Activated T-cell treated with anti-CD3 and anti-CD28 coated beads for 4 hours (primary cell): ENCODE measurements around the gene B3GAT3.
"Not testable (repeated sequence)": the region's sequence is repeated elsewhere in the genome, so short reads cannot be mapped to it uniquely, and the experiment has no call there.

Experiments
- DNase-seq: peaks from one replicate; pipeline ENCODE4 v3.0.0-alpha.2; 2020

Gene B3GAT3

GRCh38 chr11:62645671-62645945 is 23.8 kb upstream of the B3GAT3 start:
- no peak for DNase-seq

GRCh38 chr11:62644220-62644619 is 22.4 kb upstream of the B3GAT3 start:
- no peak for DNase-seq

GRCh38 chr11:62632492-62632891 is 10.7 kb upstream of the B3GAT3 start:
- no peak for DNase-seq

- no peak for DNase-seq
Measured at GRCh38 chr11:62627713-62628112, 5.9 kb upstream of the B3GAT3 start.

GRCh38 chr11:62622476-62623089 is 797 bp upstream of the B3GAT3 start:
- no peak for DNase-seq

- DNase-seq = no peak
Measured at GRCh38 chr11:62621027-62621566, 689 bp downstream of the B3GAT3 start.

- DNase-seq = not testable (repeated sequence)
Measured at GRCh38 chr11:62616957-62617356, 4.8 kb downstream of the B3GAT3 start.

- no peak for DNase-seq
Measured at GRCh38 chr11:62615521-62615920, 6.3 kb downstream of the B3GAT3 start.

- no peak for DNase-seq
Measured at GRCh38 chr11:62614275-62614674, 7.5 kb downstream of the B3GAT3 start.

GRCh38 chr11:62613291-62613778 is 8.5 kb downstream of the B3GAT3 start:
- DNase-seq = no peak

- DNase-seq = peak; percentile 86
Measured at GRCh38 chr11:62612366-62613290, 9.2 kb downstream of the B3GAT3 start, which contains the start of the genes EML3 and ROM1. Gene EML3 (minus strand): TSS chr11:62612775. CDS start chr11:62612457, 318 bp downstream. Gene ROM1 (plus strand): TSS chr11:62613257. CDS start chr11:62613282, 25 bp downstream.

- DNase-seq = peak; percentile 42
Measured at GRCh38 chr11:62611705-62612365, 10.0 kb downstream of the B3GAT3 start.

- no peak for DNase-seq
Measured at GRCh38 chr11:62610814-62611704, 10.7 kb downstream of the B3GAT3 start.

- no peak for DNase-seq
Measured at GRCh38 chr11:62610403-62610802, 11.4 kb downstream of the B3GAT3 start.

- DNase-seq = no peak
Measured at GRCh38 chr11:62608776-62609175, 13.0 kb downstream of the B3GAT3 start.

- no peak for DNase-seq
Measured at GRCh38 chr11:62607714-62608113, 14.1 kb downstream of the B3GAT3 start.

- DNase-seq = no peak
Measured at GRCh38 chr11:62605902-62606301, 15.9 kb downstream of the B3GAT3 start.

- no peak for DNase-seq
Measured at GRCh38 chr11:62605467-62605866, 16.3 kb downstream of the B3GAT3 start.

- no peak for DNase-seq
Measured at GRCh38 chr11:62604460-62605120, 17.2 kb downstream of the B3GAT3 start.

- no peak for DNase-seq
Measured at GRCh38 chr11:62603776-62604299, 17.9 kb downstream of the B3GAT3 start.

- no peak for DNase-seq
Measured at GRCh38 chr11:62603072-62603408, 18.7 kb downstream of the B3GAT3 start.
